Stimulated activated CD4-positive, alpha-beta T cell treated with anti-CD3 and anti-CD28 coated beads, Interleukin-15, amount 100 ng/mL, for 1 hour (primary cell): ENCODE data around the gene IFNGR2.
"Not testable (repeated sequence)": the region's sequence is repeated elsewhere in the genome, so short reads cannot be mapped to it uniquely, and the experiment has no call there.

Experiments
- DNase-seq, 2 donors: peaks; one replicate each; pipeline ENCODE4 v3.0.0-alpha.2; 2020; ENCODE audit warnings: low read depth in 1 of 2, low spot score in 1 of 2

IFNGR2 gene

GRCh38 chr21:33434770-33435360 lies 31.7 kb downstream of the IFNGR2 start:
- no peak for DNase-seq

- DNase-seq: no peak
These were observed 33.9 kb downstream of the IFNGR2 start for GRCh38 chr21:33437140-33437539.

GRCh38 chr21:33441489-33442477 lies 38.6 kb downstream of the IFNGR2 start:
- DNase-seq: no peak

- DNase-seq: no peak
These were observed 40.0 kb downstream of the IFNGR2 start for GRCh38 chr21:33443194-33443593.

- DNase-seq: no peak
These were observed 41.3 kb downstream of the IFNGR2 start for GRCh38 chr21:33444499-33444898.

- not testable (repeated sequence) for DNase-seq
These were observed 43.4 kb downstream of the IFNGR2 start for GRCh38 chr21:33446620-33447019.

- DNase-seq: no peak
These were observed 46.4 kb downstream of the IFNGR2 start for GRCh38 chr21:33449616-33450015.

GRCh38 chr21:33451634-33452071 lies 48.4 kb downstream of the IFNGR2 start:
- DNase-seq: no peak

GRCh38 chr21:33452362-33452761 lies 49.1 kb downstream of the IFNGR2 start:
- DNase-seq: no peak

- DNase-seq: no peak
These were observed 52.7 kb downstream of the IFNGR2 start for GRCh38 chr21:33455686-33456446.

GRCh38 chr21:33458861-33459260 lies 55.6 kb downstream of the IFNGR2 start:
- no peak for DNase-seq

- no peak for DNase-seq
These were observed 58.5 kb downstream of the IFNGR2 start for GRCh38 chr21:33461538-33462250.

GRCh38 chr21:33469183-33469582 lies 66.0 kb downstream of the IFNGR2 start:
- not testable (repeated sequence) for DNase-seq

- no peak for DNase-seq
These were observed 67.5 kb downstream of the IFNGR2 start for GRCh38 chr21:33470701-33471100.

GRCh38 chr21:33473344-33473743 lies 70.1 kb downstream of the IFNGR2 start:
- no peak for DNase-seq

GRCh38 chr21:33477066-33477465 lies 73.9 kb downstream of the IFNGR2 start:
- no peak for DNase-seq

- DNase-seq: no peak
These were observed 75.0 kb downstream of the IFNGR2 start for GRCh38 chr21:33478182-33478581.

- DNase-seq: peak in 1 of 2 donors; percentile 10
These were observed 75.9 kb downstream of the IFNGR2 start for GRCh38 chr21:33478935-33479678.

- DNase-seq: peak; percentile 92 to 97
These were observed 76.7 kb downstream of the IFNGR2 start, which contains the start of gene TMEM50B for GRCh38 chr21:33479679-33480480. Gene TMEM50B, minus strand, starts transcription at chr21:33479974. Its CDS starts 11,089 bp downstream, at chr21:33468885.
